Breast epithelium (tissue), 3 donors: ENCODE measurements around the gene BRIP1.

ENCODE experiments used
- CTCF ChIP-seq, 3 donors: fragments of 450-650 bp; IDR thresholded peaks; one replicate each; pipeline ENCODE4 v1.5.1; 2016 to 2017; ENCODE audit warnings: antibody characterized with exemption in 3 of 3, mild to moderate bottlenecking in 3 of 3, moderate library complexity in 3 of 3
- POLR2A ChIP-seq: fragments of 450-650 bp; IDR thresholded peaks from one replicate; pipeline ENCODE4 v1.6.1; 2016; ENCODE audit warnings: antibody characterized with exemption, mild to moderate bottlenecking, moderate library complexity
- POLR2AphosphoS5 ChIP-seq, 3 donors: sonication (generic); formaldehyde crosslinking; IDR thresholded peaks; one replicate each; pipeline ENCODE4 v1.6.1; 2017; ENCODE audit warnings: antibody characterized with exemption in 3 of 3

DNA sequence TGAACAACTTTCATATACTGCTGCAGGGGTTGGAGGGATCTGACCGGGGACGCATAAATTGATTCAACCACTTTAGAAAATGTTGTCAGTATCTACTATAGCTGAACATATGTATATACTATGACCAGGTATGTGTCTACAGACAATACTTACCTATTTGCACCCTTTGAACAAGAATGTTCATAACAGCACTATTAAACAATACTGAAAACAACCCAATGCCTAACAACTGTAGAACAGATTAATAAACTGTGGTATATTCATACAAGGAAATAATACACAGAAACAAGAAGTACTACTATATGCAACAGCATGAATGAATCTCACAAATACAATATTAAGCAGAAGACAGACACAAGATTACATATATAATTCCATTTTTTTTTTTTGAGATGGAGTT is 10.5 kb downstream of the BRIP1 start:
- no peak for TF ChIP-seq CTCF (IDR thresholded peaks at IDR 0.05)
- no peak for TF ChIP-seq POLR2A
- TF ChIP-seq POLR2AphosphoS5 (IDR thresholded peaks at IDR 0.05), result no peak
